GM11168 (cell line): ENCODE measurements around the gene SLC26A9.

Source experiments
- in situ Hi-C: fragments of 300-500 bp; cut with MboI; formaldehyde crosslinking; loops from one replicate; pipeline ENCODE4 v1.12.0; 2022; ENCODE audit warnings: low sequenced_read_pairs; ENCODE audit not compliant: unreplicated experiment

SLC26A9 gene

DNA sequence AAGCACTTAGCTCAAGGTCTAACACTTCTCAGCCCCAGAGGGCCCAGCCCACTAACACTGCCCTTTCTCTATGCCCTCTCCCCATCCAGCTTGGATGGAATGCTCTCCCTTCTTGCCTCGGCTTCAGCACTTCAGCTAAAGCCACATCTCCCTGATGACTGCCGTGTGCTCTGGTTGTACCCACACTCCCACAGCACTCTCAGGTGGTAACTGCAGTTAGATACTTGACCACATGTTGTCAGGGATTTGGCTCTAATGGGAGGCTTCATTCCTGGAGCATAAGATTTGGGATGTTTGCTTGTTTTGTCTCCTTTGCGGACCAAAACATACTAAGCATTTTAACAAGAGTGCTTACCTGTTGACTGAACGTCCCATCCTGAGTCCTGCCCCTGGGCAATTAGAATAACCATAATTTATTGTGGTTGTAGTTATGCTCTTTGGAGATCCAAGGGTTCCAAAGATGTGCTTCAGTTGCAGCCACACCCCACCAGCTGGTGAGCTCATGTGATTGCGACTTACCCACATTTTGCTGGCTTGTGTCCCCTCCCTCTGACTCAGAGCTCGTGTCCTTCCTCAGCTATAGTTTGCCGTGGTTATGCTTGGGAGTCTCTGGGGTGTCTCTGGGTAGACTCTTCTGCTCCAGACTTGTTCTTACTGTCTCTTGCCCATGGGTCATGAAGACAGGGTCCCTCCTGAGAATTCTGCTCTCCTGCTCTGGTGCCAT, 7.7 kb upstream of the SLC26A9 start:
- in situ Hi-C loops, result no loop called here

DNA sequence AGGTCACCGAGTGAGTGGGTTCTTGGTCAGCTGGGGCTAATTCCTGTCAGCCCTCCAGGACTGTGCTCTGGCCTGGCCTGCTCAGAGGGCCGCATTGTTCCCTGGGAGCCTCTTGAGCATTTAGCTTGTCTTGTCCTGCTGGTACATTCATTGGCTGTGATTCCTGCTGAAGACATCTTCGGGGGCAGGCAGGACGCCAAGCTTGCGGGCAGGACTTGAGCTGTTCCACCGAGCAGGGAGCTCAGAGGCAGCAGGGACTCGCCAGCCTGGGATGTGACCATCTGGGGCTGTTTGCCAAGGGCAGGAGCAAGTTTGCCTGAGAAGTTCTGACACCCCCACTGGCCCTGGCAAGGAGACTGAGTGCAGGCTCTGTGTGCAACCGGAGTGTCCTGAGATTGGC, 7.0 kb upstream of the SLC26A9 start:
- in situ Hi-C loops, result no loop called here

DNA sequence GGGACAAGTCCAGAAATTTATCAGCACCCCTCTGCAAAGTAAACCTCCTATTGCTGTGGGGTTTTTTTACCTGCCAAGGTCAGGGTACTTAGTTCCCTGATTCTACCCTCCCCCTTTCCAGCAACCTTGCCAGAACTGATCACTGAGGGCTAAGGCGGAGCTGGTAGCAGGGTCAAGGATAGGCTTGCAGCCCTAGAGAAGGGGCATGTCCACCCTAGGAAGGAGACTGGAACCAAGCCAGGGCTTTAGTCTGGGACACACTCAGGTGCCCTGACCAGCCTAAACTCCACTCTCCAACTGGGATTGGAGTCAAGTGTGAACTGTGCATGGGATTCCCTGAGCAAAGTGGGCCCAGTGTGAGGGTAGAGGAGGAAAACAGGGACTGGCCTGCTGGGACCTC, 6.5 kb upstream of the SLC26A9 start:
- in situ Hi-C loops, result no loop called here

DNA sequence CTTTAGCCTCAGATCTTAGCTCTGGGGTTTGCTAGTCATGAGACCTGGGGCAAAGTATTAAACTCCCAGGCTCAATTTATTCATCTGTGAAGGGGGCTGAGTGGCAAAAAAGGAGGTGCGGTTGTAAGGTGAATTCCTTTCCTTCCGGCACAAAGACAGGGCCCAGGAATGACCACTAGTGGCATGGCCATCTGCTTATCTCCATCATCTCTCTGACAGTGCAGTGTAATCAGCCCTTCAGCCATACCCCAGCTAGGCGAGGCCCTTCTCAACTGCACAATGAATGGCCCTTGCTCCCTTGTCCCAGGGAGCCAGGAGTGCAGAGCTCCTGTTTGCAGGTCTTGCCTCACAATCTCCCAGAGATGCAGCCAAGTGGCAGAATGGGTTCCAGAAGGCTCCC, 5.6 kb upstream of the SLC26A9 start:
- in situ Hi-C loops, result no loop called here

DNA sequence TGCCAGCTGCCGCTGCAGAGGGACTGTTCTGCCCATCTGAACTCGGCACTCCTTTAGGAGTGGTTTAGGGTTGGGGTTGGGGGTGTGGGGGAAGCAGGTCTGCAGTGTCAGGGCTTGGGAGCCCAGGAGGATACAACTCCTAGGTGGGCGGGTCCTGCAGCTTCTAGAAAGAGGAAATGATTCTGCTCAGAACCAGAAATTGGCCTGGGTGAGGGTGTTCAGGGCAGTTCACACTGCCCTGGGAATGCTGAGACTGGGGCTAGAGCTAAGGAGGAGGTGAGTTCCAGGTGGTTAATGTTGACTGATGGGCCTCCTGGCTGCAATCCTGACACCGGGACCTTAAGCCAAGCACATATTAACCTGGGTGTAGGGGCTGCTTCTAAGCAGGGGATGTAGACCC, 4.8 kb upstream of the SLC26A9 start:
- in situ Hi-C loops, result no loop called here

DNA sequence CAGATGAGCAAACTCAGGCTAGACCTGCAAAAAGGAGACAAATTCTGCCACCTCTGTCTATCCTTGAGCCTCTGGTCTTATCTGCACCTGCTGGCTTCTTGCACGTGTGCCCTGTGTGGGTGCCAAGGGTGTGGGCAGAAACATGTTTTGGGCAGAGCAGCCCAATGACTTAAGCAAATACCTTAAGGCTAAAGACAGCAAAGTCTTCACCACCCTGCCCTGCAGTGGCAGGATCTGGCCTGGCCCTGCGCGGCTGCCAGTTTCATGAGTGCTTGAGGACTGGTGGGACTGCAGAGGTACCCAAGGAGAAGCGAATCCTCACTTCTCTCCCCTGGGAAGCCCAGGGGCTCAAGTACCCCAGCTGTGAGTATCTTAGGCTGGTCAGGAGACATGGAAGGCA, 3.8 kb upstream of the SLC26A9 start:
- in situ Hi-C loops, result no loop called here

DNA sequence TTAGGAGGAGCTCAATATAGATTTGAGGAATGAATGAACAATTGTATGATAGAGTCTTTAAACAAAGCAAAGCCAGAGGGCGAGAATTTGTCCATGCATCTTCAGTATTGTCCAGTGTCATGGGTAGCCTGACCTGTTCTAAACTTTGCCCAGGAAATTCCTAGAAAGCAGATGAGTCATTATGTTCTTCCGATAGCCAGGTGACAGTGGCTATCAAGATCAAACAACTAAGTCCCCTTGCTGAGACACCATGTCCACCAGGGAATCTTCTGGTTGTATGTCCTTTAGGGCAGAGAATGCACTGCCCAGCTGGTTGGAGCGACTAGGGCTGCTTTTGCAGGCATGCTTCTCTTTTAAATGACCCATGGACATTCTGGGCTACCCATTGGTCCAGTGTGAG, 1.8 kb upstream of the SLC26A9 start:
- in situ Hi-C loops, result no loop called here

DNA sequence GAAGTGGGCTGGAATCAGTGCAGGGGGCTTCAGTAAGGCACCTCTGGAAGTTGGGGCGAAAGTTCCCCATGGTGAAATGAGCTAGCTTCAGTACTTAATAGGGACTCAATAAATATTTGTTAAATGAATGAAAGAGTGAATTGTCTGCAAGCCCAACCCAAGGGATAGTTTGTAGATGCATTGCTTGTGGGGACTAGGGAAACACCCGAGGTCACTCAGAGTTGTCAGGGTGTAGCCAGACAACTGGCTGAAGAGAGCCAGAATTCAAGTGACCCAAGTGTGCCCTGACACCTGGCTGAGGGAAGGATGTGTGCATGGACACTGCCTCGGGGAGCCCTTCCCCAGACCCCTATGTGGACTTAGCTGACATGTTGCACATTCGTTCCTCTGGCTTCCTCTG, 1.3 kb upstream of the SLC26A9 start:
- in situ Hi-C loops, result no loop called here

DNA sequence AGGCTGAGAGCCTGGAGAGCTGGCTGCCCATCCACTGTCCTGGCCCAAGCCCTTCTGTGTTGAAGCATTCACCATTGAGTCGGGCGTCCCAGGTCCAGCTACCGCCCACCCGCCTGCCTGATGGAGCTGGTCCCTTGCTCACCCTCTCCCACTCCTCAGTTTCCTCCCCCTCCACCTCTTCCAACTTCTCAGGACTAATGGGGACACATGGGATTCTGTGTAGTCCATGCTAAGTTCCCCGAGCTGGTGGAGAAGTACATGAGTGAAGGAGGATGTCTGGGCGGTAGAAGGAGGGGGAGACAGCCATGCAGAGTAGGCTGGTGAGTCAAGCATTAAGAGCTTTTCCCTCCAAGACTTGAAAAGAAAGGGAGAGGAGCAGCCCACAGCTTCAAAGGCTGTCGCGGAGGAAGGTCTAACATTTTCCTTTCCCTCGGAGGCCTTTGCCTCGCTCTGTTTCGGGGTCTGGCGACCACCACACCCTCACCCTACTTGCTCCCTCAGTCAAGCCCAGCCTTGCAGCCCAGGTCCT, 561 bp downstream of the SLC26A9 start:
- in situ Hi-C loops, result no loop called here

DNA sequence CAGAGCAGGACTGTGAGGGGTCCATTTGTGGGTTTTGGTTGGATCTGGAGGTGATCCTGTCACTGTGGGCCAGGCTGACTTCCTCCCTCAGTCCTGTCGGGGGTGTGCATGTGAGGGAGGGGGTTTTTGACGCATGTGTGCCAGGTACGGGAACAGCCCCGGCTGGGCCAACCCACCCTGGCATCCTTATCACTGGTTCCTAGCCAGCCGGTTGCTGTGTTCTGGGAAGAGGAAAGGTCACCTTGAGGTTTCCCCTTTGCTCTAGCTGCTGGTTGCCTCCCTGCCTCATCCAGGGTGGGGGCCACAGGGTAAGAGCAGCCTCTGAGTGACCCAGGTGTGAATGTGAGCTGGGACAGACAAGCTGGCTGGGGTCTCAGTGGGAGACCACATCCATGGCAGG, 2.5 kb downstream of the SLC26A9 start:
- in situ Hi-C loops, result no loop called here

DNA sequence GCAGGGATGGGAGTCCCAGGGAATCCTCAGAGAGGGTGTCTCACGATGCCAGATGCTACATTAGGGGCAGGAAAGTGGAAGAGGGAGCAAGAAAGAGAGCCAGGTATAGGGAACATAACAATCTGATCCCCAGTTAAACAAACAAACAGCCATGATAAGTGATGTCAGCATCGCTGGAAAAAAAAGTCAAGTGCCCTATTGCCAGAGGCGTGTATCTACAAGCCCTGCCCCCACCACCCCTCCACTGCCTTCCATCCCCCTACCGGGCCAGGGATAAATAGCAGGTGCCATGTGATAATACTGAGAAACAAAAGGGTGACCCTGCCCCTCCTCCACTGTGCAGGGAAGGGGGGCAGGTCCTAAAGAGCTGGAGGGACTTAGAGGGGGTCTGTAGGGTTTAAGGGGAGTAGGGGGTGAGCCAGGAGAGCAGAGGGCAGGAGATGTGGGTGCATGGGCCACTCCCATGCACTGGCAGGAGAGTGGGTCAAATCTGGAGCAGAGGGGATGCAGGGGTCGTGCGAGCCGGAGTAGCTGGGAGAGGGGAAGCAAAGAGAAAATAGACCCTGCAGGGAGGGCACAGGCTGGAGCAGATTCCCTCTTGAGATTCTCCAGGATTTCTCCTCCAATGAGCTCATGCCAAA, 3.4 kb downstream of the SLC26A9 start:
- in situ Hi-C loops, result no loop called here

DNA sequence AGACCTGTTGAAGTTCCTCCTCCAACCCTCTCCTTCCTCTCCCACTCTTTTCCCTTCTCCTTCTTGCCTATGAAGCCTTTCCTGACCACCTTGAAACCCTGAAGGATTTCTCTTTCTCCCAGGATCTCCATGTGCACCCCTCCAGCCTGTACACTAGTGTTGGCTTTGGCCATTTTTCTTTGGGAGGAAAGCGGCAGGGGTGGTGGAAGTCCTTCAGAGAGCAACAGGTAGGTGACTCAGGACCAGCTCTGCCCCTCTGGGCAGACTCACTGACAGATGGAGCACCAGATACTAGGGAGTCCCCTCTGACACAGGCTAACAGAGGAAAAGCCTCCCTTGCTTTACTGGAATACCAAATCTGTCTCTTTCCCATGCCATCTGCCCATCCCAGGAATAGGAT, 4.6 kb downstream of the SLC26A9 start:
- in situ Hi-C loops, result no loop called here

DNA sequence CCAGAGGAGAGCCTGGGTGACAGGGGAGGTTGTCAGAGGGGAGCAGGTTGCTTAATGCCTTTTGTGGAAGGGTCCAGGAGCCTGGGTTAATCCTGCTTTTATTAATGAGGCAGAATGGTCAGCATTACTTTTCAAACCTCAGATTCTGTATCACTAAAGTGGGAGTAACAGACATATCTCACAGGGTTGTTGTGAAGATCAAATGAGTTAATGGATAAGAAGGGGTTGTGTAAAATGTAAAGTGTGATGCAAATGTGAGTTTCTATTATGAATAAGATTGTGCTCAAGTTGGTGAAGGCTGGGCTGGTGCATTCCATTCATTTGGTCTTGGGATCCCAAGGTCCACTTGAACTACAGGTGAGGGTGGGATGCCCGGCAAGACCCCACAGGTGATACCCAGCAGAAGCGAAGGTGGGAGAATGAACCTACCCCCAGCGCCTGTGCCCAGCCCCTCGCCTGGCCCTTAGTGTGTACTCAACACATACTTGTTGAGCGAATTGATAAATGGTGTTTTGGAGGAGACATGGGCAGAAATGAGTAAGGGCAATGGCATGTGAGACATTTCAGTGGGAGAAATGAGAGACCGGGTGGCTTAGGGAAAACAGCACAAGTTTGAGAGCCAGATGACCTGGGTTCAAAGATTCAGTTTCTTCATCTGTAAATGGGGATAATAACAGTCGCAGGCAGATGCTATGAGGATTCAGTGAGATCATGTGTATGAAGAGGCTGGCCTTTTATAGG, 6.2 kb downstream of the SLC26A9 start:
- in situ Hi-C loops, result no loop called here

DNA sequence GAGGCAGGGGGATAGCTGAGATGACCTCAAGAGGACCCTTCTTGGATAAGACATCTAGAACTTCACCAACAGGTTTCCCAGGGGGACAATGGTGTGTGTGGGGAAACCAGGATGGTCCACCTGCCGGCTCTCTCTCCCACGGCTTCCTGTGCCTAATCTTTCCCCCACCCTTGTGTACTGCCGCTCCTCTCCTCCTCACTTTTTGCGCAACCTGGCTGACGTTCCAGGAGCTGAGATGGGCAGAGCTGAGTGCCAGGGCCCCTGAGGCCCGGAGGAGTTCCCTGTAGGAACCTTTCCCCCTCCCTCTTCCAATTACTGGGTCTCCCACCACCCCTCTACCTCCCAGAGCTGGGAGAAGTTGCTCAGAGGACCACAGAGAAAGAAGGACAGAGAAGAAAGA, 6.9 kb downstream of the SLC26A9 start:
- in situ Hi-C loops, result no loop called here

DNA sequence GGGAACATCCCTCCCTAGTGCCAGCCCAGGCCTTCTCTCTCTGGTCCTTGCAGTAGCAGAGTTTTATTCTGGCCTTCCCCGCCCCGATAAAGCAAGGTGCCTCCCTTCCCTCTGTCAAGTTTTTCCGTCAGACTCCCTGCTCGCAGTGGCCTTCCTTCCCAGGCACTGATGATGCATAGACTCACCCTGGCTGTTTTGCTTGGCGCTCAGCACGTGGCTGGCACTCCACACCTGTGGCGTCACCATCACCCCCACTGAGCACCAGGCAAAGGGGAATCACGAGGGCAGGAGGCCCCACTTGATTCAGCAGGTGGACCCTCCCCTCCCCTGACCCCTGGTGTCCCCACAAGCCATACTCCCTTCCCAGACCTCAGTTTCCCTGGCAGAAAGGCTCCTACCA, 7.4 kb downstream of the SLC26A9 start:
- in situ Hi-C loops, result no loop called here

DNA sequence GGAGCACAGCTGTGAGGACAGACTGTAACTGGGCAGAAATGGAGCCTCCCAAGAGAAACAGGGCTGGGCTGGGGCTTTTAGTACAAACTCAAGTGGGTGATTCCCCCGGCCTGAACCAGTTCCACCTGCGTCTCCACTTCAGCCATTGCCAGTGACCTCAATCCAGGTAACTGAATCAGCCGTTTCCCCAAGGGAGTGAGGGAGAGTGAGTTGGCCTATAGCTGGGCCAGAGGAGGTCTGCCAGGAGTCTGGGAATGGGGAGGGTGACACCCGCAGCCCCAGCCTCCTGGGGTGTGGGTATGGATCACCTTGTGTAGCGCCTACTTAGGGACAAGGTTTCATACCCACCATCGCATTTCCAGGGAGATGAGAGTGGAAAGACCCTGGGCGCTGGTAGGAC, 8.5 kb downstream of the SLC26A9 start:
- in situ Hi-C loops, result no loop called here

DNA sequence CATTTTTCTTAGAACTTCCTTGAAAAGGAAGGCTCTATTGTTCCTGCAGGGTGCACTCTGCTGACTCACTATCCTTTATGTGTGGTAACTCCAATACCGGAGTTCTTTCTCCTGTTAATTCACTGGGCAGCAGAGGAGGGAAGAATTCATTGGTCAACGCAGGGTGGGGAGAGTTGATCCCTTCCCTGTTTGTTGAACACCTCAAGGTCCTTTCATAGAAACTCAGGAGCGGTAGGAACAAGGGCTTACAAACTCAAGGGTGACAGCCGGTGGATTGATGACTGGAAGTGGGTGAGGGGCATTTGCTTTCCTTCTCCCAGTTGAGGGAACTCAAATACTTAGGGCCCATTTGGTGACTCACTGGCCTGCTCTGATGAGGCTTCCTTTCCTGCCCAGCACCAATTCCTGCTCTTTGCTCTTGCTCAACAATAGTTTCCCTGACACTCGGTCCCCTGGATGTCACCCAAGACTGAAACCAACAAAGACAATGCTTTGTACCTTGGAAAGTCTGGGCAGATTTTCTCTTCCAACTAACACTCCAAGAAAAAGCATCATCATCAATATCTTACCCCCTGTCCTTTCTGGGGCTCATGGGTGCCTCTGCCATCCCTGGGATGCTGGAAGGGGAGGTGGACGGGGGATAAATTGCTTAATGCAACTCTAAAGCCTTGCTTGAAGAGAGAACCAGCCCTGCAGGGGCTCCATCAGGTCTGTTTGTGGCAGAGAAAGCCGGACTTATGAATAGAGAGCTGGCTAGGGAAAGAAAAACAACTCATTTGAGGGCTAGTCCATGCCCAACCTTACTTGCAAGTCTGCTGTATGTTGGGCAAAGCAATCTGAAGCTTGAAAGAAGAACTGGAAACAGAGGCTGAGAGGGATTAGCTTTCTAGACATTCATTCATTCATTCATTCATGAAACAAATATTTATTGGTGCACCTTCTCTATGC, 9.3 kb downstream of the SLC26A9 start:
- in situ Hi-C loops, result no loop called here

DNA sequence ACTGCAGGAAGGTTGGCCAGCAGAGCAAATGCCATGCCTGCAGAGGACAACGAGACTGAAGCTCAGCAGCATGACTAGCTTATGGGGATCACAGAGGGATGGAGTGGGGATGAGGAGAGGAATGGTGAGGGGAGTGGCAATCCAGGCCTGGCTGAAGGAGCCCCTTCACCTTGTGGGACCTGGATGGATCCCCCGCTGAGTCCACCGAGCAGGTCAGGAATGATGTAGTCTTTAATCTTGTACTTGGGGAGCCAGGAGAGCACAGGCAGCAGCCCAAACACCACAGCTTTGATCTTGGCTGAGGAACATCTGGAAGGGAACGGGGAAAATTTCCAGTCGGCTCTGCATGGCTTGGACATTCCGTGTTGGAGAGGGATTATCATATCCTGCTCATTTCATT, 10.5 kb downstream of the SLC26A9 start:
- in situ Hi-C loops, result no loop called here

DNA sequence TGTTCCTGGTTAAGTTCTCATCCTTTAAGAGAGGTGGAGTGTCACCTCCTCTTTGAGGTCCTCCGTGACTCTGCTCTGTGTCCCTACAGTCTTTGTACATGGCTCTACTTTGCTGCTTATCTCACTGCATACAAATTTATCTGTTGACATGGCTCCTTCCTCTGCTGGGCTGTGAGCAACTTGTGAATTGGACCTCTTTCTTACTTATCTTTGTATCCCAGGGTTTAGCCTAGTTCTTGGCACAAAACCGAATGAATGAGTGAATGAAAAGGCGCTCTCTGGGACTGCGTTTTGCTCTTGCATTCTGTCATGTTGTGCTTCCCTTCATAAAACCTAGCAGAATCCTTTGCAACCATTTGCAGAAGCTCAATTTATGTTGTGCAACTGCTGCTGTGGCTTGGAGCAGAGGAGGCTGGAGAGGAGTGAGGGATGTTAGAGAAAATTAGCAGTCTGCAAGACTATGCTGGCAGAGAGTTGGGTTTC, 12.4 kb downstream of the SLC26A9 start:
- in situ Hi-C loops, result no loop called here

DNA sequence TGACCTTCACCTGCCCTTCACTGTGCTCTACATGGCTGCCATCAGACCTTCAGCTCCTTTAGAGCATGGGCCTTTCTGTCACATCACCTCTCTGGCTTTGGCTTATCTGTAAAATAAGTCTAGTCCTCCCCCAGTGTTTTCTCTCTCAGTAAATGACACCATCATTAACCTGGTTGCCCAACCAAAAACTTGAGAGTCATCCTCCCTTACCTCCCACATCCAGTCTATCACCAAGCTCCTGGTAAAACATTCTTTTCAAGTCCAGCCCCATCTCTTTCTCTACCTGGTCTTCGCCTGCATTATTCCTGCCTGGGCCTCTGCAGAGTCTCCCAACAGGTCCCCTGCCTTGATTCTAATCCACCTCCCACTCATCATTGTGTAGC, 13.1 kb downstream of the SLC26A9 start:
- in situ Hi-C loops, result no loop called here
